ENCODE data around the gene SULT1A2.
"Not testable (repeated sequence)": the region's sequence is repeated elsewhere in the genome, so short reads cannot be mapped to it uniquely, and the experiment has no call there.

The SULT1A2 gene

DNA sequence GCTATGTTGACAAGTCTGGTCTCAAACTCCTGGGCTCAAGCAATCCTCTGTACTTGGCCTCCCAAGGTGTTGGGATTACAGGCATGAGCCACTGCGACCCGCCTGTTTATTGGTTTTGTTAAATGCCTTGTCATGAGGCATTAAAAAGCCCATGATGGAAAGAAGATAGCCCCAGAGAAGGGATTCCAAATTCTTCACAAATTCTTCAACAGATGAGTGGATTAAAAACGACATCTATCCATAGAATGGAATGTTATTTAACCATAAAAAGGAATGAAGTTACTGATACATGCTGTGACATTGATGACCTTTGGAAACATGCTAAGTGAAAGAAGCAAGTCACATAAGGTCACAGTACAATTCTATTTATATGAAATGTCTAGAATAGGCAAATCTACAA is 38.4 kb downstream of the SULT1A2 start:
- no peak for DNase-seq (ENCODE audit: low read depth)

DNA sequence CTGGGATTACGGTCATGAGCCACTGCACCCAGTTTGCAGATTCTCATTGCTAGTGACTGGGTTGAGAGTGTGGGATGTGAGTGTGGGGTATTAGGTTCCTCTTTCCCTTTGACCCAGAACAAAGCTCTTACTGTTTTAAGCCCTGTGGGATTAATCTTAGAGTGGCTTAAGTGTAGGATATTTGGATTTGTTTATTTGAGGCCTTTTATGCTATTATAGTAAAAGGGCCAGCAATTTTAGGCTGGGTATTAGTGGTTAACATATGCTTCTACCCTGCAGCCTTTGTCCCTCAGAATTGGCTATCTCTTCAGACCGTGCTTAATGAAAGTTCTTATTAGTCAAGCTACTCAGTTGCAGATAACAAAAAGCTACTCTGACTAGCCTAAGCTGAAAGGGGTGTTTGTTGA is 39.9 kb downstream of the SULT1A2 start:
- no peak for DNase-seq (ENCODE audit: low read depth)

DNA sequence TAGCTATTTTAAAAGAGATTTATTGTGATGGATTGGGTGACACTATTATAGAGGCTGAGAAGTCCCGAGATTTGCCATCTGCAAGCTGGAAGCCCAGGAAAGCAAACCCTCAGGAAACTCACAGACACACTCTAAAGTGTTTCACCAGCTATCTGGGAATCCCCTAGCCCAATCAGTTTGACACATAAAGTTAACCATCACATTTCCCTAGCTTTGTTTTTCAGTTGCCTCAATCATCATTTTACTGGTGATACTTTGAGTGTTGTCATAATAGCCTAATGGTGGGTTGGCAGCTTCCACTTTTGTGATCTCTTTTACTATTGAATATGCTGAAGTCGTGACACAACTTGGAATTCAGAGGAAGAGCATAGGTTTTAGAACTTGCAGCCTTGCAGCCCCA is 41.3 kb downstream of the SULT1A2 start:
- no peak for DNase-seq (ENCODE audit: low read depth)

GRCh38 chr16:28554634-28555423 is 42.0 kb downstream of the SULT1A2 start:
- DNase-seq (ENCODE audit: low read depth) = no peak

DNA sequence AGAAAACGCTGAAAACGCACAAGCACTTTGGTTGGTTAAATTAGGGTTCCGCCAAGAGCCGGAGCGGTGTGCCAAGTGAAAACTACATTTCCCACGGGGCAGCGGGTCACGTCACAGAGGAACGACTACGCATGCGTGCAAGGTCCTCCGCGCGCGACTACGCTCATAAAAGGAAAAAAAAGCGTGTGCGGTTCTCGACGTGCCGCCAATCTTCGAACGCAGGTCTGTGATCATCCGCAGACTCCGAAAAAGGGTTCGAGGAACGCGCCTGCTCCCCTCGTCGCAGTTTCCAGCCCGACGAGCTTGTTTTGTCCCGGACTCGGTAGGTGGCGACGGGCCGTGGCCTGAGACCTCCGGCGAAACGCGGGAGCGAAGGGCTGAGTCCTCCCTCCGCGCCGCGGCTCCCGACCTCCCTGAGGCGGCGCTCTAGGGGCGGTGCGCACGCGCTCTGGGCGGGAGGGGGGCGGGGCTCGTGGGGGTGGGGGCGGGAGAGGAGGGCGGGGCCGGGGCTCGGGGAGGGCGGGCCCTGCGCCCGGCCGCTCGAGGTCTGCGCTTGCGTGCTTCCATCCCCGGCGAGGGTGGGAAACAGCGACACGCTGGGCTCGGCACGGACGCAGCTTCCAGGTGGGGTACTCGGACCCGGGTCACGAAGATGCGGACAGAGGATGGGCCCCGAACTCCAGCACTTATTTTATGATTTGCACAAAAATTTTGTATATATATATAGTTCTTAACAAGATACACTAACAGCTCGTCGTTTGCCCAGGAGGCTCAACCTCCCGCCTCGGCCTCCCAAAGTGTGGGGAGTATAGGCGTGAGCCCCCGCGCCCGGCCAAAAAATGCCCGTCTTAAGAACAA is 42.8 kb downstream of the SULT1A2 start, which contains the start of gene SGF29:
TSS of gene SGF29 (plus strand) at position 145 of the 858 bp plus-strand sequence. CDS start 27,150 bp downstream, outside the sequence.
- peak; percentile 86 for DNase-seq (ENCODE audit: low read depth)

DNA sequence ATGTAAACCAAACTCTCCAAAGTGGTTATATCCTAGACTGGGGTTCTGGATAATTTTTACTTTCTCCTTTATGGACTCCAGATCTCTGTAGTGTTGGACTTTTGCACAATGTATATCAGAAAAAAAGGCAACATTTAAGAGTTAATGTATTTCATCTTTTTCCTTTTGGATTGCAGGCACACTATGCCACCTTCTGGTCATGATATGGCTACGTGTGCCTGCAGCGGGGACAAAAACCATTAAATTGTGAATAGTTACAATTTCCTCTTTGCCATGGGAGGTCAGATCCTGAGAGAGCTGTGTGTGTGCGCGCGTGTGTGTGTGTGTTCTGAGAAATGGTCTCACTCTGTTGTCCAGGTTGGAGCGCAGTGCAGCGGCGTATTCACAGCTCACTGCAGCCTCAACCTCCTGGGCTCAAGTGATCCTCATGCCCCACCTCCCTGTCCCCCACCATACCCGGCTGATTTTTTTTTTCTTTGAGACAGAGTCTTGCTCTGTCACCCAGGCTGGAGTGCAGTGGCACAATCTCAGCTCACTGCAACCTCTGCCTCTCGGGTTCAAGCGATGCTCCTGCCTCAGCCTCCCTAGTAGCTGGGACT is 47.5 kb downstream of the SULT1A2 start:
- no peak for DNase-seq (ENCODE audit: low read depth)

- DNase-seq (ENCODE audit: low read depth) = no peak
These were observed 48.5 kb downstream of the SULT1A2 start for GRCh38 chr16:28548306-28548802.

DNA sequence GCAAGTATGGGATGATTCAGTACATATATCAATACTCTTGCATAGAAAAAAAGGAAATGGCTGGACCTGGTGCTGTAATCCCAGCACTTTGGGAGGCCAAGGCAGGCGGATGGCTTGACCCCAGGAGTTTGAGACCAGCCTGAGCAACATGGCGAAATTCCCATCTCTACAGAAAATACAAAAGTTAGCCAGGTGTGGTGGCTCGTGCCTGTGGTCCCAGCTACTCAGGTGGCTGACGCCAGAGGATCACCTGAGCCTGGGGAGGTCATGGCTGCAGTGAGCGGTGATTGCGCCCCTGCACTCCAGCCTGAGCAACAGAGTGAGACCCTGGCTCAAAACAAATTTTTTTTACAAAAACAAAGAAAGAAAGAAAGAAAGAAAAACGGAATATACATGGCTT is 50.2 kb downstream of the SULT1A2 start:
- DNase-seq (ENCODE audit: low read depth) = no peak

DNA sequence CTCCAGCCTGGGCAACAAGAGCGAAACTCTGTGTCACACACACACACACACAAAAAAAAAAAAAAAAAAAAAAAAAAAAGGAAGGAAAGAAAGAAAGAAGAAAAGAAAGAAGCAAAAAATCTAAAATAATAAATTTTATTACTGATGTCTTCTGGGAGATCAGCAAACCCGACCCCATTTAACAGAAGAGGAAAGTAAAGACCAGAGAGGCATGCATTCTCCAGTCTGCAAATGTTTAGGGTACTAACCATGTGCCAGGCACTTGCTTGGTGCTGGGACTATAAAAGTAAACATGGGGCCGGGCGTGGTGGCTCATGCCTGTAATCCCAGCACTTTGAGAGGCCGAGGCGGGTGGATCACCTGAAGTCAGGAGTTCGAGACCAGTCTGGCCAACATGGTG is 50.9 kb downstream of the SULT1A2 start:
- not testable (repeated sequence) for DNase-seq (ENCODE audit: low read depth)

DNA sequence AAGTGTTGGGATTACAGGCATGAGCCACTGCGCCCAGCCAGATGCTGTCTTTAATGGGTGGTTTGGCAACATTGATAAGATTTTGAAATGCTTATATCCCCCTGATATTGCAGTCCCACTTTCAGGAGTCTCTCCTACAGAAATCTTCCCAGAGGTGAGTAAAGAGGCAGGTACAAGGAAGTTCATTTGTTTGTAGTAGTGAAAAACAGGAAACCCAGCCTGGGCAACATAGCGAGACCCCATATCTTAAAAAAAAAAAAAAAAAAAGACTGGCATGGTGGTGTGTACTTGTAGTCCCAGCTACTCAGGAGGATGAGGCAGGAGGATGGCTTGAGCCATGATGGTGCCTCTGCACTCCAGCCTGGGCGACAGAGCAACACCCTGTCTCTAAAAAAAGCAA is 51.9 kb downstream of the SULT1A2 start:
- DNase-seq (ENCODE audit: low read depth) = no peak

DNA sequence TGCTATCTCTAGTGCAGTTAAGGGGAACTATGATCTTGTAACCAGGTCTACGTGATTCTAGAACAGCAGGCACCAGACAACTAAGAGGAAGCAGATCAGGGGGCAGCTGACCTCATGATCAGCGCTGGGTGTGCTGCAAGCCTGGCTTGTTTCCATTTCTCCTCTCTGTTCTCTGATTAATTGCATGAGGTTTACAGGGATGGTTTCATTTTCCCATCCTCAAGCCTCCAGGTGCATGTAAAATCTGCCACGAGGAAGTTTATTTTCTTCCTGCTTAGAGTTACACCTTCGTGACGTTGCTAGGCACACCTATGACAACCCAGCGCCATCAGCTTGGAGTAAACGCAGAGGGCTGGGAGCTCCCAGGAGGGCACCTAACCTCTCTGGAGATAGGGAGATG is 53.8 kb downstream of the SULT1A2 start:
- no peak for DNase-seq (ENCODE audit: low read depth)

- no peak for DNase-seq (ENCODE audit: low read depth)
These were observed 54.2 kb downstream of the SULT1A2 start for GRCh38 chr16:28542646-28543045.
